ENCODE data around the gene HOATZ.

HOATZ gene

DNA sequence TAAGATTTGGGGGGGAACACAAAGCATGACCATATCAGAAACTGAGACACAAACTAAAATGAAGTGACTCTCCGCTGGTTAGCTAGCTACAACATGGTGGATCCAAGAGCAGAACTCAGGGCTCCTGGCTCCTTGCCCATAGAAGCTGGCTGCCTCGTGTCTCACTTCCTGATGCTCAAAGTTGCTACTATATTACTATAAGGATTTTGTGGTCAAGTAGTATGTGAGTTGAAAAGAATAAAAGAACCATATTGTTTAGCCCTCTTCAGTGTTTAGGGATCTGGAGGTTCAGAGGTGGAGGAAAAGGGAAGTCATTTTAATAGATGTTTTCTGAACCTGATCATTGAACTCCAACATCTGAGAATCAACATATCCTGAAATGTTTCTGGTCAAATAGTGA, 70.8 kb downstream of the HOATZ start:
- no peak for FAIRE-seq

DNA sequence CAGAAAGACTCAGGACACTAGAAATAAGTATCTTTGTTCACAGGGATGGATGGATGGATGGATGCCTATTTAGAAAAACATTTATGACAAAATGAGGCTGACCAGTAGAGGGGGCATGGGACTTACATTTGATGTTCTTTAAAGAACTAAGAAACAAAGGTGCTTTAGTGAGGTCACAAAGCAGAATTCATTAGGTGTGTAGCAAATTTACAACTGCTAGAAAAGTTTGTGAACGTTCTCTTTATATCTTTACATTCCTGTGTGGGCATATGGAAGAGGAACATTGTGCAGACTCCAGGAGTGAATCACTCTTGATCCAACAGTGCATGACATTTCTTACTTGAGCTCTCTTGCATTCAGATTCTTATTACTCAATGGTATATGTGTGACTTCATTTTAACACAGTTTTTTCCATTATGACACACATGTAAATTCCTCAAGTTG, 71.8 kb downstream of the HOATZ start:
- FAIRE-seq, result peak; percentile 51

Data from endometrium (tissue), 2 donors.